ENCODE data around the gene SRPK2.
"Not testable (repeated sequence)": the region's sequence is repeated elsewhere in the genome, so short reads cannot be mapped to it uniquely, and the experiment has no call there.

The SRPK2 gene

GRCh38 chr7:105305633-105306032 lies 83.1 kb downstream of the SRPK2 start:
- no peak for DNase-seq (ENCODE audit: low read depth in 2 of 3, low spot score in 2 of 3)

DNA sequence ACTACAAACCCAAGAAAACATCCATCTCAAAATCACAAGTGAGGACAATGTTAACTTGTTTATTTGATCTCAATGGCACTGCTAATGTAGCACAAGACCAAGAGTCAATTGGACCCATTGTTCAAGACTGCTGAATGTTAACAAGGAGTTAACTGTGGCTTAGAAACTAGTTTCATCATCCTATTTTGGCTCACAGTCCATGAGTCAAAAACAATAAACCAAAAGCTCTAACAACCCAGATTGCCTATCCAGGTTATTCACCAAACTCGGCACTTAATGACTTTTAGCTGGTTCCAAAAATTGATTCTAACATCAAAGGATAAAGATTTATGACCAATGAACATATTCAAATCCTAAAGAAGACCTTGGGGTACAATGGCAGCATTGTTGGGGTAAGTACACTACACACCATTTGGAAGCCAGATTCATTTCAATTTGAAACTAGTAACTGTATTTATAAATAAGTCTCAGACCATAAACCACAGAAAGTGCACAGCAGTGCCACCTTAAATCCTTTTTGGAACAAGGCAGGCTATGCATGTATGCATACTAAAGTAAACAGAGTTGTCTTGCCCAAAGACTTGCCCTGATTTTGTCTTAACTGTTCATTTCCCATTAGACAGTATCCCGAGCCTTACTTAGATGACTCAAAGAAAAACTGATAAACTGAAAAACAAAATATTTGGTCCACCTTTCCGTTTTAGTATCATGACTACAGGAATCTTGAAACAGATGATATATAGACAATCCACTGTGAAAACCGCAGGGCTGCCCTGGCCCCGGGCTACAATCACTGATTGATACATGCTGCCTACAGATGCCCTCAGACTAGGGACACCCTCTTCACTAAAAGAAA lies 84.5 kb downstream of the SRPK2 start:
- DNase-seq (ENCODE audit: low read depth in 2 of 3, low spot score in 2 of 3): no peak

DNA sequence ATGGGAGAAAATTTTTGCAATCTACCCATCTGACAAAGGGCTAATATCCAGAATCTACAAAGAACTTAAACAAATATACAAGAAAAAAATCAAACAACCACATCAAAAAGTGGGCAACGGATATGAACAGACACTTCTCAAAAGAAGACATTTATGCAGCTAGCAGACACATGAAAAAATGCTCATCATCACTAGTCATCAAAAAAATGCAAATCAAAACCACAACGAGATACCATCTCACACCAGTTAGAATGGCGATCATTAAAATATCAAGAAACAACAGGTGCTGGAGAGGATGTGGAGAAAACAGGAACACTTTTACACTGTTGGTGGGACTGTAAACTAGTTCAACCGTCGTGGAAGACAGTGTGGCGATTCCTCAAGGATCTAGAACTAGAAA lies 88.1 kb downstream of the SRPK2 start:
- DNase-seq (ENCODE audit: low read depth in 2 of 3, low spot score in 2 of 3): not testable (repeated sequence)

- DNase-seq (ENCODE audit: low read depth in 2 of 3, low spot score in 2 of 3): no peak
Observed at GRCh38 chr7:105298439-105298894, 90.3 kb downstream of the SRPK2 start.

- DNase-seq (ENCODE audit: low read depth in 2 of 3, low spot score in 2 of 3): no peak
Observed at GRCh38 chr7:105297985-105298384, 90.7 kb downstream of the SRPK2 start.

GRCh38 chr7:105297309-105297708 lies 91.4 kb downstream of the SRPK2 start:
- no peak for DNase-seq (ENCODE audit: low read depth in 2 of 3, low spot score in 2 of 3)

- DNase-seq (ENCODE audit: low read depth in 2 of 3, low spot score in 2 of 3): no peak
Observed at GRCh38 chr7:105296491-105296890, 92.2 kb downstream of the SRPK2 start.

DNA sequence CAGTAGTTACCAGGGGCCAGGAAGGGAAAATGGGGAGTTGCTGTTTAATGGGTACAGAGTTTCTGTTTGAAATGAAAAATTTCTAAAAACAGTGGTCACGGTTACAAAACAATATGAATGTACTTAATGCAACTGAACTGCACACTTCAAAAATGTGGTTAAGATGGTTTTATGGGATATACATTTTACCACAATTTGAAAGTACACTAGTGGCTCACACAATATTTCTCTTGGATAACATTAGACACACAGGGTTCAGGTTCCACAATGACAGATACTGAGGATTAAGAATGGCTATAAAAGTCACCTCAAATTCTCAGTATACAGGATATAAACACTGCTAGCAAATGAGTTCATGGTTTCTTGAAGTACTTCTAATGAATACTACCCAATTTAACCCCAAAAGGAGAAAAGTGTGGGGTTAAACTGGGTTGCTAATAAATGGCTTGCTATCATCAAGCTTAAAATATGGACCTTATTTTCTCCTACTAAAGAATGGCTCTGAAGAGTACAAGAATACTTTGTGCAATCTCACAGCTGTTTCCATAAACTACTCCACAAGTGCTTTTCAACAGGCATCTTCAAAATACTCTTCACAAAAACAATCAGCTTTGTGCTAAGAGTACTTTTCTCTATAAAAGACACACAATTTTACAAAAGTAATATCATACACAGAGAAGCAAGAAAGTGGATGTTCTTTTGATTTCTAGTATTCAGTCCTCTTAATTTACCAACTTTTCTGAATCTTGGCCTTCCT lies 92.9 kb downstream of the SRPK2 start:
- no peak for DNase-seq (ENCODE audit: low read depth in 2 of 3, low spot score in 2 of 3)

DNA sequence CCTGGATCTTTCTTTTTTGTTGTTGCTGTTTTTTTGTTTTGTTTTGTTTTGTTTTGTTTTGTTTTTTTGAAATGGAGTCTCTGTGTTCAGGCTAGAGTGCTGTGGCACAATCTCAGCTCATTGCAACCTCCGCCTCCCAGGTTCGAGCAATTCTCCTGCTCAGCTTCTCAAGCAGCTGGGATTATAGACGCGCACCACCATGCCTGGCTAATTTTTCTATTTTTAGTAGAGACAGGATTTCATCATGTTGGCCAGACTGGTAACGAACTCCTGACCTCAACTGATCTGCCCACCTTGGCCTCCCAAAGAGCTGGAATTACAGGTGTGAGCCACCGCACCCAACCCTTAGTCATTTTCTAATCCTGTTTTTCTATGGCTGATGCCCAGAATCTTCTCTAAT lies 94.2 kb downstream of the SRPK2 start:
- DNase-seq (ENCODE audit: low read depth in 2 of 3, low spot score in 2 of 3): not testable (repeated sequence)

GRCh38 chr7:105289704-105290103 lies 99.0 kb downstream of the SRPK2 start:
- DNase-seq (ENCODE audit: low read depth in 2 of 3, low spot score in 2 of 3): no peak

DNA sequence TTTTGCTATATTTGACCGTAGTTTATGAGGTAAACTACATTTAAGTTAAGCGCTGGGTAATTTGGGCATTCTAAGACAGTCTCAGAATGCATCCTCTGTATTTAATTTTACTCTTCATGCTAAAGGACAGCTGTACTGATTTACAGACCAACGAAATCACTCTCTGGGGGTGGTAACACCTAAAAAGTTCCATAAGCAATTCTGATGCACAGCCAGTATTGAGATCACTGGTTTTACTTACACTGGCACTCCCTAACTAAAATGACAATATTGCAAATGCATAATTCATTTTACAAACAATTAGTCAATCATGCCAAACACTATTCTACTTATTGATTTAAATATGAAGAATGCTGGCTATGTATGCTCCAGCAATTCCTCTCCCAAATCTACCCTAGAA lies 102.3 kb downstream of the SRPK2 start:
- no peak for DNase-seq (ENCODE audit: low read depth in 2 of 3, low spot score in 2 of 3)

GRCh38 chr7:105285118-105285874 lies 103.4 kb downstream of the SRPK2 start:
- no peak for DNase-seq (ENCODE audit: low read depth in 2 of 3, low spot score in 2 of 3)

- no peak for DNase-seq (ENCODE audit: low read depth in 2 of 3, low spot score in 2 of 3)
Observed at GRCh38 chr7:105284014-105284413, 104.7 kb downstream of the SRPK2 start.

GRCh38 chr7:105281966-105282365 lies 106.8 kb downstream of the SRPK2 start:
- DNase-seq (ENCODE audit: low read depth in 2 of 3, low spot score in 2 of 3): no peak

- DNase-seq (ENCODE audit: low read depth in 2 of 3, low spot score in 2 of 3): no peak
Observed at GRCh38 chr7:105279688-105280007, 109.1 kb downstream of the SRPK2 start.

- DNase-seq (ENCODE audit: low read depth in 2 of 3, low spot score in 2 of 3): no peak
Observed at GRCh38 chr7:105278973-105279687, 109.6 kb downstream of the SRPK2 start.

- no peak for DNase-seq (ENCODE audit: low read depth in 2 of 3, low spot score in 2 of 3)
Observed at GRCh38 chr7:105278565-105278964, 110.2 kb downstream of the SRPK2 start.

GRCh38 chr7:105277341-105277740 lies 111.4 kb downstream of the SRPK2 start:
- DNase-seq (ENCODE audit: low read depth in 2 of 3, low spot score in 2 of 3): no peak

DNA sequence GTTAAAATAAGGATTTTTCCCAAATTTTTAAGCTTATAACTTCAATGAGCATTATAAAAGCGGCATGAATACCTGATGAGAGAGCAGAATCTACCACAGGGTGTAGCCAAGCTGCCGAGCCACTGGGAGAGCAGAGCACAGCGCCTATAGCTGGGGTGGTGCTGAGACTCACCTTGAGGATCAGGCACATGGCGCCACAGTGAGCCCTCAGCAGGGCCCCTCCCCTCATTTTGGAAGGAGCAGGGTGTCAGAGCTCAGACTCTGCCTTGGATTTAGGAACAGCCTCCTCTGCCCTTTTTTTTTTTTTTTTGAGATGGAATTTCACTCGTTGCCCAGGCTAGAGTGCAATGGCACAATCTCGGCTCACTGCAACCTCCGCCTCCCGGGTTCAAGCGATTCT lies 118.6 kb downstream of the SRPK2 start:
- no peak for DNase-seq (ENCODE audit: low read depth in 2 of 3, low spot score in 2 of 3)

DNA sequence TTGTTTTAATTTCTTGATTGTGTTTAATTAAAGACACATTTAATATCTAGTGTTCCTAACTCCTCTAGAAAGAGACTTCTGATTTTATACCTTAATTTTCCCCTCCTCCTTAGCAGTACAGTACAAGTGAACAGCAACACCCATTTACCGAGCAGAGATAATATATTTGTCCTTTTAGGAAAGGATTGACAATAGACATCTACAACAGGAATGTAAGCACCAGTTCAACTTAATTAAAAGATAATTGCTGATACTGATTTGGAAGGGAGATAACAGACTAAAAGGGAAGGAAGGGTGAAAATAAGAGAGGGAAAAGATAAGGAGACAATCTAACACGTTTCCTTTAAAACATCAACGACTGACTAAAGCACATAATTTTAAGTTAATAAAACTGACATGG lies 119.3 kb downstream of the SRPK2 start:
- DNase-seq (ENCODE audit: low read depth in 2 of 3, low spot score in 2 of 3): no peak
